Endothelial cell of umbilical vein (primary cell): ENCODE data around the gene PNMA1.

Experiments
- EZH2 ChIP-seq: IDR thresholded peaks from 2 replicates; pipeline ENCODE4 v1.6.1; 2012; ENCODE audit warnings: borderline replicate concordance, low read depth, mild to moderate bottlenecking, moderate library complexity, low read length, inconsistent platforms; ENCODE audit not compliant: severe bottlenecking
- FOS ChIP-seq: IDR thresholded peaks from 2 replicates; pipeline ENCODE4 v1.6.1; 2011; ENCODE audit warnings: mild to moderate bottlenecking, low read length, moderate library complexity, borderline replicate concordance; ENCODE audit not compliant: insufficient read depth
- JUN ChIP-seq: IDR thresholded peaks from 2 replicates; pipeline ENCODE4 v1.6.1; 2011; ENCODE audit warnings: borderline replicate concordance, low read depth; ENCODE audit not compliant: insufficient read length, insufficient read depth
- MYC ChIP-seq: IDR thresholded peaks from one replicate; pipeline ENCODE4 v1.6.1; 2011; ENCODE audit warnings: mild to moderate bottlenecking, low read depth, low read length
- POLR2A ChIP-seq: IDR thresholded peaks from 2 replicates; pipeline ENCODE4 v1.6.1; 2012; ENCODE audit warnings: low read depth, mild to moderate bottlenecking, control low read depth, low read length
- POLR2AphosphoS5 ChIP-seq: IDR thresholded peaks from 2 replicates; pipeline ENCODE4 v1.6.1; 2012; ENCODE audit warnings: low read depth, mild to moderate bottlenecking, control low read depth, low read length, moderate library complexity; ENCODE audit not compliant: insufficient read depth
- TF ChIP-seq, protein P1 (sequence below), 2 donors: IDR thresholded peaks; 1 replicate in 1 of 2; 2 replicates in 1 of 2; pipeline ENCODE4 v1.5.1; 2011; ENCODE audit warnings: low read length in 2 of 2, mild to moderate bottlenecking in 2 of 2, moderate library complexity in 2 of 2, control low read depth in 1 of 2, inconsistent platforms in 1 of 2, low read depth in 1 of 2; ENCODE audit not compliant: insufficient read depth in 1 of 2; ENCODE audit errors: extremely low read depth in 1 of 2
- TF ChIP-seq, protein P2 (sequence below): IDR thresholded peaks from 2 replicates; pipeline ENCODE4 v1.6.1; 2011; ENCODE audit not compliant: insufficient read depth, insufficient read length

DNA sequence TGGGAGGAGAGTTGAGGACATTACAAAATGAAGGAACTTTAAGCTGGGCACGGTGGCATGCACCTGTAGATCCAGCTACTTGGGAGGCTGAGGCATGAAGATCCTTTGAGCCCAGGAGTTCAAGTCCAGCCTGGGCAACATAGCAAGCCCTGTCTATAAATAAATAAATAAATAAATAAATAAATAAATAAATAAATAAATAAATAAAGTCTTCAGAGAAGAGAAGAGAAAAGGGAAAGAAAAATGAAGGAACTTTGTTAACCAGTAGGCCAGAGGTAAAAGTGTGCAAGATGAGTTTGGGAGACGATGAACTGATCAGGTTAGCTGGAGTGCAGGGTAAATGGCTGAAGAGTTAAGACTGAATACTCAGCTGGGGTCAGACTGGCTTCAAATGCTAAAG lies 20.1 kb downstream of the PNMA1 start:
- TF ChIP-seq, protein P1, sequence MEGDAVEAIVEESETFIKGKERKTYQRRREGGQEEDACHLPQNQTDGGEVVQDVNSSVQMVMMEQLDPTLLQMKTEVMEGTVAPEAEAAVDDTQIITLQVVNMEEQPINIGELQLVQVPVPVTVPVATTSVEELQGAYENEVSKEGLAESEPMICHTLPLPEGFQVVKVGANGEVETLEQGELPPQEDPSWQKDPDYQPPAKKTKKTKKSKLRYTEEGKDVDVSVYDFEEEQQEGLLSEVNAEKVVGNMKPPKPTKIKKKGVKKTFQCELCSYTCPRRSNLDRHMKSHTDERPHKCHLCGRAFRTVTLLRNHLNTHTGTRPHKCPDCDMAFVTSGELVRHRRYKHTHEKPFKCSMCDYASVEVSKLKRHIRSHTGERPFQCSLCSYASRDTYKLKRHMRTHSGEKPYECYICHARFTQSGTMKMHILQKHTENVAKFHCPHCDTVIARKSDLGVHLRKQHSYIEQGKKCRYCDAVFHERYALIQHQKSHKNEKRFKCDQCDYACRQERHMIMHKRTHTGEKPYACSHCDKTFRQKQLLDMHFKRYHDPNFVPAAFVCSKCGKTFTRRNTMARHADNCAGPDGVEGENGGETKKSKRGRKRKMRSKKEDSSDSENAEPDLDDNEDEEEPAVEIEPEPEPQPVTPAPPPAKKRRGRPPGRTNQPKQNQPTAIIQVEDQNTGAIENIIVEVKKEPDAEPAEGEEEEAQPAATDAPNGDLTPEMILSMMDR (IDR thresholded peaks at IDR 0.05; ENCODE audit: extremely low read depth in 1 of 2, insufficient read depth in 1 of 2, low read depth in 1 of 2, low read length in 2 of 2), result no peak
- TF ChIP-seq POLR2A (no peak), EZH2 (no peak), JUN (no peak), POLR2AphosphoS5 (no peak), MYC (no peak), FOS (no peak)
- TF ChIP-seq, protein P2, sequence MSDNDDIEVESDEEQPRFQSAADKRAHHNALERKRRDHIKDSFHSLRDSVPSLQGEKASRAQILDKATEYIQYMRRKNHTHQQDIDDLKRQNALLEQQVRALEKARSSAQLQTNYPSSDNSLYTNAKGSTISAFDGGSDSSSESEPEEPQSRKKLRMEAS, result no peak
